HG03108 (cell line): Measurements from ENCODE around the gene SLC24A5.

Experiments
- ATAC-seq: cut with Tn5 transposase; IDR thresholded peaks from one replicate; pipeline ENCODE4 v1.9.1; 2021; ENCODE audit warnings: moderate library complexity; ENCODE audit not compliant: unreplicated experiment

SLC24A5 gene

GRCh38 chr15:48185529-48185928 is 64.7 kb downstream of the SLC24A5 start:
- no peak for ATAC-seq

- no peak for ATAC-seq
Measured at GRCh38 chr15:48186271-48186670, 65.5 kb downstream of the SLC24A5 start.

GRCh38 chr15:48190932-48191573 is 70.3 kb downstream of the SLC24A5 start:
- ATAC-seq, result no peak

GRCh38 chr15:48191574-48192225 is 70.9 kb downstream of the SLC24A5 start, which contains the start of gene CTXN2:
TSS of gene CTXN2 (plus strand) at chr15:48191665. CDS start at chr15:48201301, 9,636 bp downstream.
- ATAC-seq, result no peak
